Nephron (organoid): ENCODE measurements around the gene FGFBP2.

Experiments
- H3K27ac Mint-ChIP-seq, 3 experiments: 2 replicates each; pipeline ENCODE4 v1.8.0; 2020; ENCODE audit warnings: mixed read lengths in 3 of 3, mild to moderate bottlenecking in 2 of 3, moderate library complexity in 1 of 3
- H3K27me3 Mint-ChIP-seq: 2 replicates; pipeline ENCODE4 v1.8.0; 2021; ENCODE audit warnings: low read depth, mild to moderate bottlenecking, moderate library complexity, mixed read lengths
- H3K36me3 Mint-ChIP-seq: 2 replicates; pipeline ENCODE4 v1.8.0; 2020; ENCODE audit warnings: low read depth, mixed read lengths
- H3K4me1 Mint-ChIP-seq: 2 replicates; pipeline ENCODE4 v1.8.0; 2020; ENCODE audit warnings: mixed read lengths
- H3K4me3 Mint-ChIP-seq, 3 experiments: 2 replicates each; pipeline ENCODE4 v1.8.0; 2020; ENCODE audit warnings: mild to moderate bottlenecking in 3 of 3, mixed read lengths in 3 of 3, moderate library complexity in 2 of 3
- H3K9me3 Mint-ChIP-seq: 2 replicates; pipeline ENCODE4 v1.8.0; 2020; ENCODE audit warnings: mixed read lengths
- TF ChIP-seq, protein P1 (sequence below), 3 experiments: fragments of 200-600 bp; sonication (generic); IDR thresholded peaks; one replicate each; pipeline ENCODE4 v1.5.0; 2021; ENCODE audit warnings: antibody characterized with exemption in 3 of 3; ENCODE audit not compliant: unreplicated experiment in 3 of 3

Gene FGFBP2

DNA sequence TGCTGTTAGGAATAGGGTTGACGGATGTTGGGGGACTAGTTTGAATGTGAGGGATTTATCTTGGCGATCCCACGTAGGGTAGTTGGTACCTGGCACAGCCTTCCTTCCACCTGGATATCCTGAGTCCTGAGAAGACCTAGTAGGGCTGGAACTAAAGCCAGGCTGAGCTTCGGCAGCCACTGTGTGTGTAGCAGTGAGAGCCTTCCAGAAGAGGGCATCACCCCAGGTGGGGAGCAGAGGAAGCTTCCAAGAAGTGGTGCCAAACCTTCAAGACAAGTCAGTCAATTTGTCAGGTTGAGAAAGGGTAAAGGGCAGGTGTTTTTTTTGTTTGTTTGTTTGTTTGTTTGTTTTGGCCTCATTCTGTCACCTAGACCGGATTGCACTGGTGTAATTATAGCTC, 1.2 kb upstream of the FGFBP2 start:
- Mint-ChIP-seq H3K4me1 (peaks cover 22% of the 10 kb centered on the region), H3K27ac (no peak overlapping the region), H3K9me3 (peaks cover 10% of the 10 kb centered on the region), H3K27me3 (peaks cover 6% of the 10 kb centered on the region), H3K36me3 (peaks cover 18% of the 10 kb centered on the region), H3K4me3 (no peak overlapping the region)
- TF ChIP-seq, protein P1, sequence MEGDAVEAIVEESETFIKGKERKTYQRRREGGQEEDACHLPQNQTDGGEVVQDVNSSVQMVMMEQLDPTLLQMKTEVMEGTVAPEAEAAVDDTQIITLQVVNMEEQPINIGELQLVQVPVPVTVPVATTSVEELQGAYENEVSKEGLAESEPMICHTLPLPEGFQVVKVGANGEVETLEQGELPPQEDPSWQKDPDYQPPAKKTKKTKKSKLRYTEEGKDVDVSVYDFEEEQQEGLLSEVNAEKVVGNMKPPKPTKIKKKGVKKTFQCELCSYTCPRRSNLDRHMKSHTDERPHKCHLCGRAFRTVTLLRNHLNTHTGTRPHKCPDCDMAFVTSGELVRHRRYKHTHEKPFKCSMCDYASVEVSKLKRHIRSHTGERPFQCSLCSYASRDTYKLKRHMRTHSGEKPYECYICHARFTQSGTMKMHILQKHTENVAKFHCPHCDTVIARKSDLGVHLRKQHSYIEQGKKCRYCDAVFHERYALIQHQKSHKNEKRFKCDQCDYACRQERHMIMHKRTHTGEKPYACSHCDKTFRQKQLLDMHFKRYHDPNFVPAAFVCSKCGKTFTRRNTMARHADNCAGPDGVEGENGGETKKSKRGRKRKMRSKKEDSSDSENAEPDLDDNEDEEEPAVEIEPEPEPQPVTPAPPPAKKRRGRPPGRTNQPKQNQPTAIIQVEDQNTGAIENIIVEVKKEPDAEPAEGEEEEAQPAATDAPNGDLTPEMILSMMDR (IDR thresholded peaks at IDR 0.05; ENCODE audit: unreplicated experiment in 3 of 3): no peak

DNA sequence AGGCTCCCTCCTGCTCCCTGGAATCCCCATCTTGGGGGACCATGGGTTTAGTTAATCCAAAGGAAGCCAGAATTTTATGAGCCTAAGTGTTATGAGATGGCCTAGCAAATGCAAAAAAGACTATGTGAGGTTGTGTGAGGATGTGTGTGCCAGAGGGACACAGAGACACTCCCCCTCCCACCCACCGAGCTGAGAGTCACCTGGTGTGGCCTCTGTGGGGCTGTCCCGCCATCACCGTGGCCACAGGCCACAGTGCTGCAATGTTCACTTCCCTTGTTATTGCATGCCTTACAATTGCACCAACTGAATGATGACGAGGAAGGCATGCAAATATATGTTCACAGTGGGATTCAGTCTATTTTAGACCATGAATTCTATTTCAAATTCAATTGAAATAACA, 601 bp upstream of the FGFBP2 start:
- TF ChIP-seq, protein P1 (IDR thresholded peaks at IDR 0.05; ENCODE audit: unreplicated experiment in 3 of 3): no peak
- peaks cover 6% of the 10 kb centered on the region for H3K27me3 Mint-ChIP-seq
- H3K9me3 Mint-ChIP-seq: peaks cover 10% of the 10 kb centered on the region
- H3K4me3 Mint-ChIP-seq: no peak overlapping the region
- no peak overlapping the region for H3K27ac Mint-ChIP-seq
- H3K36me3 Mint-ChIP-seq: peaks cover 18% of the 10 kb centered on the region
- H3K4me1 Mint-ChIP-seq: peaks cover 22% of the 10 kb centered on the region

DNA sequence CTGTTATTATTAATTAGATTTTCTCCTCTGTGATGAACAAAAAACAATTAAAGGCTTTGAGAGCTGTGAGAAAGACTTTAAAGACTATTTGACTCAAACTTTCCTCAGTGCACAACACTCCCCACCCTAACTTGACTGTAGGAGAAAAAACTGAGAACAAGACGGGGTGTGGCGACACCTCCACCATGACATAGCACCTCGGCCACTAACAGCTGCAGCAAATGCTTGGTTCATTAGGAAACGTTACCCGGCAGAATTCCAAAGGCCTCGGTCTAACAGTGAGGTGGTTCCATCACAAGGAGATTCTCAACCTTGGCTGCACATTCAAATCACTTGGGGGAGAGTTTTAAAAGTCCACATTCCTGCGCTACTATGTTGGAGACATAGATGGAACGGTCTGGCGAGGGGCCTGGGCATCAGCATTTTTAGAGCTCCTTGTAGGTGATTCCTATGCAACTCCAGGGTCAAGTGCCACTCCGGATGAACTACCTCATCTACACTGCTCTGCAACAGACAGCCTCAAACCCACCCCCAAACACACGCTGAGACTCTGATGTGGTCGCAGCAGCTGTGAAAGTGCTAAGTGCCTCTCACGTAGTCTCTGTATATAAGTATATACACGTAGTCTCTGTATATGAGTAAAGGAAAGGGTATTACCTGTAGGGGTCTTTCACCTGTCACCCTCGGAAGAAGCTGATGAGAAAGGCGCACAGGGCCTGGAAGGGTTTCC, 1.0 kb downstream of the FGFBP2 start:
- H3K9me3 Mint-ChIP-seq: peaks cover 8% of the 10 kb centered on the region
- TF ChIP-seq, protein P1 (IDR thresholded peaks at IDR 0.05; ENCODE audit: unreplicated experiment in 3 of 3): no peak
- no peak overlapping the region for H3K4me3 Mint-ChIP-seq
- peaks cover 22% of the 10 kb centered on the region for H3K4me1 Mint-ChIP-seq
- H3K36me3 Mint-ChIP-seq: peaks cover 9% of the 10 kb centered on the region
- H3K27ac Mint-ChIP-seq: no peak overlapping the region
- peaks cover 6% of the 10 kb centered on the region for H3K27me3 Mint-ChIP-seq

DNA sequence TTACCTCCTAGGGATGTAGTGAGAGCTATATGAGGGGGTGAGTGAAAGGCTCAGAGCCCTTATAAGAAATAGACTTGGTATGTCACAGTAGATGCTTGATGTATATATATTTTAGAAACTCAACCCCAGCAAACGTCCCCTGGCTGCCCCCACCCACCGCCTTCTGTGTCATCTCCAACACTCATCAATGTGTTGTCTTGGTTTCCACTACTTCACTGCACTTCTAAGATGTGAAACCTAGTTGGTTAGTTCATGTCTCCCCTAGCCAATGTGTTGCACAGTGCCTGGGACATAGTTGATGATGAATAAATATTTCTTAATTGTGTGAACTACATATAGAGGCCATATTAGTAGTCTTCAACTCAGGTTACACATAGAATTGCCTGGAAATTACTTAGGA, 4.4 kb downstream of the FGFBP2 start:
- TF ChIP-seq, protein P1 (IDR thresholded peaks at IDR 0.05; ENCODE audit: unreplicated experiment in 3 of 3): no peak
- H3K4me1 Mint-ChIP-seq: peaks cover 22% of the 10 kb centered on the region
- H3K36me3 Mint-ChIP-seq: no peaks in the 10 kb centered on the region
- H3K27ac Mint-ChIP-seq: no peak overlapping the region
- peaks cover 3% of the 10 kb centered on the region for H3K27me3 Mint-ChIP-seq
- H3K4me3 Mint-ChIP-seq: no peak overlapping the region
- peaks cover 19% of the 10 kb centered on the region for H3K9me3 Mint-ChIP-seq

DNA sequence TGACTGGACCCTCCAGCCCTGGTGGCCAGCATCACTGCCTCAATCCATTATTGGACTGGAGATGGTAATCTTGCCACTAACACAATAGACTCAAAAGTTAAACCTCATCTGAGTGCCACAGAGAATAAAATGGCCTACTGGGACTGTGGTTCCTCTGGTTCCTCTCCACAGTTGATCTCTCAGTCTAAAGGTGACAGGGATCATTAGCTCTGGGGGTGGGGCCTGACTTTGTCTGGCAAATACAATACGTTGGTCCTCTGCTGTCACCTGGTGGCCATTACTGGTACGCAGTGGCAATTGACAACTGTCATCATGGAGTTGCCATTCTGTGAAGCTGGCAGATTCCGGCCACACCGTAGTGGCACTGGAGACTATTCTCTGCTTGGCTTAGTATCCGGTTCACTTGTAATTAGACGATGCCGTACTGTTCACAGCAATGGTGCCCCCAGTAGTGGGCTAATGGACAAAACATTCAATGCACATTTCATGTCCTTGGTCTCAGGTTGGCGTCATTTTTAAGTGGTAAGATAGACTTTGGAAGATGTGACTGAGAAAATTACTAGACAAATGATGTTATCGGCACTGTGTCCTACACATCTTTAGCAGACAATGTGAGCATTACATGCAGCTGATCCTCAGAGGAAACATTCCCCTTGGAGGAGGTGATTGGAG, 6.7 kb downstream of the FGFBP2 start:
- Mint-ChIP-seq H3K9me3 (peaks cover 25% of the 10 kb centered on the region), H3K27me3 (no peaks in the 10 kb centered on the region), H3K4me3 (no peak overlapping the region), H3K27ac (no peak overlapping the region), H3K36me3 (no peaks in the 10 kb centered on the region), H3K4me1 (peaks cover 12% of the 10 kb centered on the region)
- TF ChIP-seq, protein P1 (IDR thresholded peaks at IDR 0.05; ENCODE audit: unreplicated experiment in 3 of 3): peak; percentile 48 to 63 (median 59)
